Measurements from ENCODE around the gene SCAMP4.

The SCAMP4 gene

GRCh38 chr19:1905110-1905862 is at the start of gene SCAMP4, which contains the start of gene ADAT3:
SCAMP4 (plus strand) TSS chr19:1905399; CDS start chr19:1915020, 9,621 bp downstream.
ADAT3 (plus strand) TSS chr19:1905399; CDS start chr19:1912048, 6,649 bp downstream.
- FAIRE-seq: no peak

GRCh38 chr19:1855828-1856255 is 49.4 kb upstream of the SCAMP4 start:
- no peak for FAIRE-seq

GRCh38 chr19:1856345-1856697 is 48.9 kb upstream of the SCAMP4 start:
- no peak for FAIRE-seq

GRCh38 chr19:1856698-1857603 is 48.2 kb upstream of the SCAMP4 start:
- FAIRE-seq: peak; percentile 30

GRCh38 chr19:1857648-1858326 is 47.4 kb upstream of the SCAMP4 start:
- FAIRE-seq: no peak

- no peak for FAIRE-seq
Observed at GRCh38 chr19:1858412-1859081, 46.7 kb upstream of the SCAMP4 start.

GRCh38 chr19:1859331-1859781 is 45.8 kb upstream of the SCAMP4 start:
- FAIRE-seq: no peak

GRCh38 chr19:1860042-1860775 is 45.0 kb upstream of the SCAMP4 start:
- FAIRE-seq: no peak

GRCh38 chr19:1860821-1861598 is 44.2 kb upstream of the SCAMP4 start:
- no peak for FAIRE-seq

- no peak for FAIRE-seq
Observed at GRCh38 chr19:1861599-1862031, 43.6 kb upstream of the SCAMP4 start.

GRCh38 chr19:1862068-1862423 is 43.2 kb upstream of the SCAMP4 start:
- FAIRE-seq: no peak

GRCh38 chr19:1862424-1863327 is 42.5 kb upstream of the SCAMP4 start:
- no peak for FAIRE-seq

GRCh38 chr19:1863328-1863637 is 41.9 kb upstream of the SCAMP4 start, which contains the start of gene KLF16:
KLF16 (minus strand) TSS chr19:1863579; CDS start chr19:1863497, 82 bp downstream.
- no peak for FAIRE-seq

GRCh38 chr19:1863638-1864479 is 41.3 kb upstream of the SCAMP4 start:
- no peak for FAIRE-seq

- FAIRE-seq: no peak
Observed at GRCh38 chr19:1864480-1865171, 40.6 kb upstream of the SCAMP4 start.

GRCh38 chr19:1865172-1866010 is 39.8 kb upstream of the SCAMP4 start:
- no peak for FAIRE-seq

GRCh38 chr19:1866693-1867348 is 38.4 kb upstream of the SCAMP4 start:
- FAIRE-seq: no peak
